ENCODE data around the gene TRA2B.

TRA2B gene

GRCh38 chr3:185900228-185900627 is 37.6 kb downstream of the TRA2B start:
- H3K9me3 ChIP-seq (ENCODE audit: control insufficient read depth, low read length): no peaks in the 10 kb centered on the region
- H3K27me3 ChIP-seq (ENCODE audit: control insufficient read depth, insufficient read depth, low read length): no peaks in the 10 kb centered on the region
- TF ChIP-seq CTCF (IDR thresholded peaks at IDR 0.05): no peak
- peaks cover 9% of the 10 kb centered on the region for H3K4me1 ChIP-seq
- peak overlapping the region; percentile 73 for H3K27ac ChIP-seq
- H3K36me3 ChIP-seq (ENCODE audit: control insufficient read depth, insufficient read depth, low read length): no peaks in the 10 kb centered on the region
- peak overlapping the region; percentile 21 for H3K4me2 ChIP-seq (ENCODE audit: low read length)
- H3K79me2 ChIP-seq: no peaks in the 10 kb centered on the region
- H2AFZ ChIP-seq: peak overlapping the region; percentile 5
- H3K4me3 ChIP-seq (ENCODE audit: low read depth, low read length): no peak overlapping the region
- no peak overlapping the region for H3K9ac ChIP-seq

GRCh38 chr3:185896636-185897035 is 41.2 kb downstream of the TRA2B start:
- Histone ChIP-seq H2AFZ (no peak overlapping the region), H3K27ac (no peak overlapping the region), H3K27me3 (ENCODE audit: control insufficient read depth, insufficient read depth, low read length) (no peaks in the 10 kb centered on the region), H3K4me1 (peaks cover 9% of the 10 kb centered on the region), H3K9me3 (ENCODE audit: control insufficient read depth, low read length) (no peaks in the 10 kb centered on the region), H3K79me2 (no peaks in the 10 kb centered on the region), H3K4me2 (ENCODE audit: low read length) (no peak overlapping the region), H3K4me3 (ENCODE audit: low read depth, low read length) (no peak overlapping the region), H3K9ac (no peak overlapping the region), H3K36me3 (ENCODE audit: control insufficient read depth, insufficient read depth, low read length) (no peaks in the 10 kb centered on the region)
- no peak for TF ChIP-seq CTCF (IDR thresholded peaks at IDR 0.05)

- TF ChIP-seq CTCF (IDR thresholded peaks at IDR 0.05): no peak
- no peak overlapping the region for H3K4me2 ChIP-seq (ENCODE audit: low read length)
- no peaks in the 10 kb centered on the region for H3K9me3 ChIP-seq (ENCODE audit: control insufficient read depth, low read length)
- H3K4me1 ChIP-seq: no peaks in the 10 kb centered on the region
- H3K27me3 ChIP-seq (ENCODE audit: control insufficient read depth, insufficient read depth, low read length): no peaks in the 10 kb centered on the region
- no peak overlapping the region for H3K27ac ChIP-seq
- H2AFZ ChIP-seq: no peak overlapping the region
- H3K36me3 ChIP-seq (ENCODE audit: control insufficient read depth, insufficient read depth, low read length): no peaks in the 10 kb centered on the region
- no peak overlapping the region for H3K4me3 ChIP-seq (ENCODE audit: low read depth, low read length)
- no peaks in the 10 kb centered on the region for H3K79me2 ChIP-seq
- H3K9ac ChIP-seq: no peak overlapping the region
Measured at GRCh38 chr3:185887066-185887465, 50.7 kb downstream of the TRA2B start.

- no peak for TF ChIP-seq CTCF (IDR thresholded peaks at IDR 0.05)
- Histone ChIP-seq H3K4me2 (ENCODE audit: low read length) (no peak overlapping the region), H3K27me3 (ENCODE audit: control insufficient read depth, insufficient read depth, low read length) (no peaks in the 10 kb centered on the region), H3K79me2 (no peaks in the 10 kb centered on the region), H3K36me3 (ENCODE audit: control insufficient read depth, insufficient read depth, low read length) (no peaks in the 10 kb centered on the region), H3K4me3 (ENCODE audit: low read depth, low read length) (no peak overlapping the region), H3K27ac (no peak overlapping the region), H2AFZ (no peak overlapping the region), H3K4me1 (no peaks in the 10 kb centered on the region), H3K9ac (no peak overlapping the region), H3K9me3 (ENCODE audit: control insufficient read depth, low read length) (no peaks in the 10 kb centered on the region)
Measured at GRCh38 chr3:185884641-185885040, 53.2 kb downstream of the TRA2B start.

- Histone ChIP-seq H3K4me1 (no peaks in the 10 kb centered on the region), H3K36me3 (ENCODE audit: control insufficient read depth, insufficient read depth, low read length) (no peaks in the 10 kb centered on the region), H2AFZ (no peak overlapping the region), H3K27me3 (ENCODE audit: control insufficient read depth, insufficient read depth, low read length) (no peaks in the 10 kb centered on the region), H3K4me2 (ENCODE audit: low read length) (no peak overlapping the region), H3K4me3 (ENCODE audit: low read depth, low read length) (no peak overlapping the region), H3K27ac (no peak overlapping the region), H3K9me3 (ENCODE audit: control insufficient read depth, low read length) (no peaks in the 10 kb centered on the region), H3K9ac (no peak overlapping the region), H3K79me2 (no peaks in the 10 kb centered on the region)
- no peak for TF ChIP-seq CTCF (IDR thresholded peaks at IDR 0.05)
Measured at GRCh38 chr3:185881926-185882325, 55.9 kb downstream of the TRA2B start.
